K562 (cell line): ENCODE measurements around the gene GAPVD1. TPM values are rescaled to one million over a fixed set of nuclear protein-coding genes. Genes with fewer than 3 reads are reported as not detected.

Experiments used
- ATAC-seq: fragments of 200-7000 bp; cut with Tn5 transposase; 3 replicates; pipeline ENCODE4 v1.9.1; 2020; ENCODE audit warnings: moderate library complexity
- BruUV-seq: library from RNA; stranded (reverse); fragments of 400-500 nt; replicated peaks from 2 replicates; lab custom pipeline; 2021; lab: Mats Ljungman, UMichigan
- CTCF ChIA-PET: fragments of 300-600 bp; formaldehyde crosslinking; extraction: SDS; loops from one replicate; lab custom pipeline; 2021; ENCODE audit warnings: low intra/inter-chr PET ratio; lab: Yijun Ruan, JAX
- POLR2A ChIA-PET: fragments of 300-600, 350-650 bp; sonication (Branson Sonifier 250); formaldehyde crosslinking; extraction: SDS; loops from one replicate; lab custom pipeline; 2021; ENCODE audit warnings: antibody characterized with exemption, inconsistent platforms; lab: Yijun Ruan, JAX
- DNase-seq, 4 experiments: peaks; one replicate each; pipeline versions ENCODE4 v3.0.0 to v3.0.0-alpha.2; 2011 to 2018; ENCODE audit warnings: low spot score in 3 of 4, mixed read lengths in 3 of 4; ENCODE audit errors: extremely low read depth in 1 of 4
- FAIRE-seq: peaks from 2 replicates; lab custom pipeline; 2011; peaks lifted over from hg19 to GRCh38; lab: Jason Lieb, UNC
- H2AFZ ChIP-seq: 2 replicates; pipeline ENCODE4 v1.6.0; 2011; ENCODE audit warnings: low read depth, low read length, control low read depth, inconsistent platforms
- H3K27ac ChIP-seq: fragments of 200-600 bp; 3 replicates; pipeline ENCODE4 v1.8.0; 2011; ENCODE audit warnings: low read depth, mild to moderate bottlenecking, control low read depth, inconsistent platforms, low read length, moderate library complexity, mixed read lengths; ENCODE audit errors: extremely low read depth
- H3K27me3 ChIP-seq, 2 experiments: fragments of 300-600 bp in 1 of 2; 2 replicates in 1 of 2; 3 replicates in 1 of 2; pipeline versions ENCODE4 v1.6.0 to v1.8.0; 2011; ENCODE audit warnings: inconsistent platforms in 2 of 2, low read length in 2 of 2, mild to moderate bottlenecking in 1 of 2, mixed read lengths in 1 of 2, moderate library complexity in 1 of 2; ENCODE audit not compliant: control insufficient read depth in 2 of 2, insufficient read depth in 2 of 2
- H3K36me3 ChIP-seq: fragments of 300-600 bp; 3 replicates; pipeline ENCODE4 v1.8.0; 2011; ENCODE audit warnings: mild to moderate bottlenecking, low read length, inconsistent platforms; ENCODE audit not compliant: control insufficient read depth, insufficient read depth
- H3K4me1 ChIP-seq, 2 experiments: fragments of 200-600 bp in 1 of 2; replicated peaks in 1 of 2; 2 replicates in 1 of 2; 3 replicates in 1 of 2; pipeline versions ENCODE4 v1.5.1 to v1.8.0; 2011; ENCODE audit warnings: inconsistent platforms in 2 of 2, low read length in 2 of 2, mild to moderate bottlenecking in 1 of 2, mixed read lengths in 1 of 2, moderate library complexity in 1 of 2; ENCODE audit not compliant: control insufficient read depth in 2 of 2, insufficient read depth in 2 of 2
- H3K4me2 ChIP-seq: 2 replicates; pipeline ENCODE4 v1.6.1; 2011; ENCODE audit warnings: low read length, control low read depth, inconsistent platforms, mixed read lengths; ENCODE audit not compliant: insufficient read depth
- H3K4me3 ChIP-seq: fragments of 200-600 bp; sonication (generic), shearing (Covaris generic); 2 replicates; pipeline ENCODE4 v1.5.1; 2016; ENCODE audit warnings: control low read depth, inconsistent platforms
- H3K79me2 ChIP-seq: fragments of 200-600 bp; 3 replicates; pipeline ENCODE4 v1.8.0; 2011; ENCODE audit warnings: low read length, inconsistent platforms; ENCODE audit not compliant: control insufficient read depth, insufficient read depth
- H3K9ac ChIP-seq, 2 experiments: 2 replicates each; pipeline versions ENCODE4 v1.6.0 to v1.6.1; 2011; ENCODE audit warnings: low read depth in 2 of 2, low read length in 2 of 2, control low read depth in 1 of 2, inconsistent platforms in 1 of 2, mild to moderate bottlenecking in 1 of 2, mixed read lengths in 1 of 2; ENCODE audit not compliant: insufficient read depth in 1 of 2
- H3K9me1 ChIP-seq: one replicate; pipeline ENCODE4 v1.6.0; 2011; ENCODE audit warnings: inconsistent platforms, mild to moderate bottlenecking, low read length, moderate library complexity; ENCODE audit not compliant: control insufficient read depth, insufficient read depth
- H3K9me3 ChIP-seq: replicated peaks from 2 replicates; pipeline ENCODE4 v1.5.1; 2011; ENCODE audit warnings: low read depth, low read length, inconsistent platforms; ENCODE audit not compliant: control insufficient read depth, insufficient read depth
- H4K20me1 ChIP-seq: replicated peaks from 2 replicates; pipeline ENCODE4 v1.6.1; 2011; ENCODE audit warnings: low read length, inconsistent platforms, mixed read lengths; ENCODE audit not compliant: control insufficient read depth, insufficient read depth
- DDX20 ChIP-seq: fragments of 450-650 bp; IDR thresholded peaks from 2 replicates; pipeline ENCODE4 v1.6.1; 2016; ENCODE audit warnings: missing genetic modification characterization, low read depth, mild to moderate bottlenecking, missing compliant biosample characterization, moderate library complexity
- EP300 ChIP-seq: IDR thresholded peaks from 2 replicates; pipeline ENCODE4 v1.6.1; 2012; ENCODE audit warnings: low read length, improper control_type of control experiment
- GATAD2B ChIP-seq: fragments of 450-650 bp; IDR thresholded peaks from 2 replicates; pipeline ENCODE4 v1.6.1; 2017; ENCODE audit warnings: mild to moderate bottlenecking, borderline replicate concordance
- LEF1 ChIP-seq: fragments of 450-650 bp; IDR thresholded peaks from 2 replicates; pipeline ENCODE4 v1.6.1; 2016; ENCODE audit warnings: mild to moderate bottlenecking
- SMARCA5 ChIP-seq: fragments of 450-650 bp; IDR thresholded peaks from 2 replicates; pipeline ENCODE4 v1.6.1; 2016
- SRSF9 ChIP-seq: fragments of 200-400 bp; formaldehyde crosslinking; IDR thresholded peaks from 2 replicates; pipeline ENCODE4 v1.6.1; 2017; ENCODE audit warnings: low read depth, low read length, borderline replicate concordance
- ZNF696 ChIP-seq: fragments of 250-450 bp; sonication (Bioruptor Pico); conservative IDR thresholded peaks from 2 replicates; pipeline ENCODE4 v1.4.0; 2020; ENCODE audit warnings: mild to moderate bottlenecking, moderate library complexity
- ZNF75A ChIP-seq: fragments of 450-650 bp; formaldehyde crosslinking; IDR thresholded peaks from 2 replicates; pipeline ENCODE4 v1.4.0; 2020; ENCODE audit warnings: mild to moderate bottlenecking
- WGBS: fragments of 100-300 bp; shearing (Covaris generic); methylation state at CpG from one replicate; pipeline ENCODE4 v1.1.6; 2016; ENCODE audit warnings: low coverage, mixed read lengths; ENCODE audit not compliant: insufficient coverage; ENCODE audit errors: missing lambda C conversion rate; 5-methylcytosine and 5-hydroxymethylcytosine counted together
- in situ Hi-C: fragments of 300-500 bp; cut with MboI; formaldehyde crosslinking; loops from 4 replicates; pipeline ENCODE4 v1.15.0; 2018; ENCODE audit warnings: inconsistent platforms, mixed read lengths
- intact Hi-C: fragments of 100-400 bp; cut with micrococcal nuclease; formaldehyde crosslinking; loops from 2 replicates; pipeline ENCODE4 v1.14.2; 2022
- polyA plus RNA-seq, 8 experiments: library from polyadenylated mRNA; depleted of rRNA in 4 of 8; stranded (reverse) in 5 of 8; unstranded in 3 of 8; fragments of >200 nt; fragmentation: Nextera tagmentation in 2 of 8; fragmentation: Illumina TruSeq in 1 of 8; extraction: Ambion mirVana in 2 of 8; extraction: Trizol in 1 of 8; gene quantifications; 2 replicates each; pipeline versions ENCODE4 v1.2.1 to v1.2.3, GENCODE V29; 2011 to 2014; ENCODE audit warnings: inconsistent platforms in 1 of 8, missing spikeins in 1 of 8
- total RNA-seq, 7 experiments: library from RNA; depleted of rRNA in 6 of 7; stranded (reverse); fragments of >200 nt in 6 of 7; fragmentation: Illumina TruSeq in 2 of 7; extraction: Trizol in 2 of 7; gene quantifications; 2 replicates each; pipeline versions ENCODE4 v1.2.1 to v1.2.3, GENCODE V29; 2011 to 2021; ENCODE audit warnings: low replicate concordance in 1 of 7

GAPVD1 gene
- total and polyA plus RNA-seq, 9 of the 15 experiments (the other 6 are each of a cell fraction or from before 2014, with no cell fraction given), result 9.5 to 66.1 (median 45.5) TPM

GRCh38 chr9:125214186-125214585, 47.4 kb upstream of the GAPVD1 start (continued):
- TF ChIP-seq SMARCA5 (no peak), EP300 (no peak), SRSF9 (no peak), DDX20 (no peak), ZNF75A (CRISPR knock-in tag) (no peak), GATAD2B (no peak), ZNF696 (no peak)
- TF ChIP-seq, all 486 proteins: peak for 0

- in situ Hi-C loops, result no loop called here
- no peak for TF ChIP-seq LEF1
- no peak for TF ChIP-seq SRSF9
- TF ChIP-seq, all 486 proteins: peak for 0
- H3K36me3 ChIP-seq, result peaks cover 57% of the 10 kb centered on the region; the same call in 2 of the 3 replicates
Measured at GRCh38 chr9:125218621-125219020, 43.0 kb upstream of the GAPVD1 start.

More at GRCh38 chr9:125218621-125219020, 43.0 kb upstream of the GAPVD1 start:
- no peak for FAIRE-seq
- BruUV-seq, result no TSS peak
- no peaks in the 10 kb centered on the region for H4K20me1 ChIP-seq
- H3K4me1 ChIP-seq, result no peaks in the 10 kb centered on the region
- H3K4me2 ChIP-seq, result no peak overlapping the region
- no peak overlapping the region for H3K4me3 ChIP-seq
- no peak overlapping the region for H2AFZ ChIP-seq
- WGBS, result 97% methylated on average over 3 of the region's 3 CpGs
- DNase-seq, result no peak
- H3K27ac ChIP-seq, result no peak overlapping the region
- no peaks in the 10 kb centered on the region for H3K9me1 ChIP-seq
- H3K79me2 ChIP-seq, result no peaks in the 10 kb centered on the region
- ATAC-seq, result no peak
- intact Hi-C loops, result no loop called here
- ChIA-PET CTCF (no interaction called here), POLR2A (interaction anchor here (0.6 to 2.2 kb wide), 3 partner anchors 13 to 17 kb away, joined by 3 to 14 read pairs (median 11); no protein-coding TSS in a partner anchor)
- H3K9me3 ChIP-seq, result no peaks in the 10 kb centered on the region
- H3K27me3 ChIP-seq, result no peaks in the 10 kb centered on the region
- H3K9ac ChIP-seq, result no peak overlapping the region
